OCI-LY1 (cell line): Measurements from ENCODE around the gene PAN2.

ENCODE experiments used
- CTCF ChIP-seq: fragments of 200-600 bp; sonication (generic), shearing (Covaris generic); IDR thresholded peaks from 2 replicates; pipeline ENCODE4 v1.5.1; 2017; ENCODE audit warnings: mild to moderate bottlenecking, antibody characterized with exemption, low read length, moderate library complexity, mixed read lengths
- EZH2 ChIP-seq: fragments of 200-600 bp; sonication (generic), shearing (Covaris generic); IDR thresholded peaks from 2 replicates; pipeline ENCODE4 v1.8.0; 2017; ENCODE audit warnings: borderline replicate concordance, mixed run types, mild to moderate bottlenecking, antibody characterized with exemption, low read length, moderate library complexity, mixed read lengths

DNA sequence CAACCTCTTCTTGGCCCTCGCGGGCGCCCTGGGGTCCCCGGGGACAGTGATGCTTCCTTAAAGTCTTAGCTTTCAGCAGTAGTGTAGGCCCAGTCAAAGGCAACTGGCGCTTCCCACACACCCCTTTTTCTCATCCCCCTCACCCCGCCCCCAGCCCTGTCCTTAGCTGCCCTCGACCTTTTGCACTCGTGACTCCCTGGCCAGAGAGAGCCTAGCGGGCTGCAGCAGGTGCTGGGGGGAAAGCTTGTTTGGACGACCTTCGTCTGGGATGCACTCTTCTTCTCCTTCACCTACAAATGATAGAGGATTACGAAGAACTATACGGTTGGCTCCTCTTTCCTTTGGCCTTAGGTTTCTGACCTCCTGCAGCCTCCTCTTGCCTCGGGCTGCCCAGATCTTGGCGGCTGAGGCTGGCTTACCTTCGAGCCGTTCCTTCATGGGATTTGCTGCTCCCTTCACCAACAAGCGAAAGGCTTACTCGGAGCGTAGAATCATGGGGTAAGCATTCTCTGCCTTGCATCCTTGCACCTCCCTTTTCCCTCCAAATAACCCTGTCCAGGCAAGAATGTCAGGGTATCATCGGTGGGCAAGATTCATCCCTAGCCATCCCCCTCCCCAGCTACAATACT, 66.2 kb downstream of the PAN2 start:
- TF ChIP-seq CTCF (no peak), EZH2 (no peak)
